ENCODE results near the gene ZFP28.

The ZFP28 gene

DNA sequence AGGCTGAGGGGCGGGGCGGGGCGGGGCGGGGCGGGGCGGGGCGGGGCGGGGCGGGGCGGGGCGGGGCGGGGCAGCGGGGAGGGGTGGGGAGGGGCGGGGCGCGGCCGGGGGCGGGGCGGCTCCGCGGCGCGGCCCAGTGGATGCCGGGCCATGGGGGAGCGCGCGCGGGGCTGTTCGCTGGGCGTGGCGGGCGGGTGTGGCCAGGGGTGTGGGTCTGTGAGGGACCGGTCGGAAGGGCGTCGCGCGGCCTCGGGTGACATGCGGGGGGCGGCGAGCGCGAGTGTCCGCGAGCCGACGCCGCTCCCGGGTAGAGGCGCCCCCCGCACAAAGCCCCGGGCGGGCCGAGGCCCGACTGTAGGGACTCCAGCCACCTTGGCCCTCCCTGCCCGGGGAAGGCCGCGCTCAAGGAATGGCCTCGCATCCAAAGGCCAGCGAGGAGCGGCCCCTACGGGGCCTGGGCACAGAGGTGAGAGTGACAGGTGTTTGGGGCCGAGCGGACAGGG is at the start of gene ZFP28:
Gene ZFP28 (plus strand): TSS at position 188 of the 503 bp plus-strand sequence. CDS start 71 bp downstream, at position 259.
- DNase-seq: peak; percentile 86

DNA sequence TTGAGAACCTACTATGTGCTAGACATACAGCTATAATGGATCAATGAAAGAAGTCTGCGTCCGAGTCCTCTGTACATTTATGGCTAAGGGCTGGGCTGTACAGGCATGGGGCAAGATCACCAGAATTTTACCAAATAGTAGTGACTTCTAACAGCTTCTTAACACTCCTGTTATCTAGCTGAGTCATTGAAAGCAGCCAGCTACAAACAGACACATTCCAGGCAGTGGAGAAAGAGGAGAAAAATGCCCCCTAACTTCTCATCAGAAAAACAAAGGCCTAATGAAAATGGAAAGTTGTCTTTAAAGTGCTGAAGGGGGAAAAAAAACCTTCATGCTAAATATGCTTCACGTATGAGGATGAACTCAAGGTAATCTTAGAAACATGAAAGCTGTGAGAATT is 47.3 kb upstream of the ZFP28 start:
- DNase-seq: no peak

DNA sequence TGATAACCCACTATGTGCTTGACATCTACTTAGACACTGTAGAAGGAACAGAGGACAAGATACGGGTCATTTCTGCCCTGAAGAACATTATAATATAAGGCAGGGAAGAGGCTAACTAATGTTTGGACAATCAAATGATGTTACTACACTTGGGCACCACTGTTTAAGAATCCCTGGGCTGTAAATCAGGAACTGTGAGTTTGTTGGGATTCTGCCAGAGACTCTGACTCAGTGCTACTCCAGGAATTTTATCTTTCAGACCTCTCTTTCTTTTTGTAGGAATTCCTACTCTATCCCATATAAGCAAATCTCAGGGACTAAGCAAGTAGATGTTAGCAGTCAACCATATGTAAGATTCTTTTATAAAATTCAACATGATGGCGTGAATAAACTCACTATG is 34.2 kb upstream of the ZFP28 start:
- no peak for DNase-seq

DNA sequence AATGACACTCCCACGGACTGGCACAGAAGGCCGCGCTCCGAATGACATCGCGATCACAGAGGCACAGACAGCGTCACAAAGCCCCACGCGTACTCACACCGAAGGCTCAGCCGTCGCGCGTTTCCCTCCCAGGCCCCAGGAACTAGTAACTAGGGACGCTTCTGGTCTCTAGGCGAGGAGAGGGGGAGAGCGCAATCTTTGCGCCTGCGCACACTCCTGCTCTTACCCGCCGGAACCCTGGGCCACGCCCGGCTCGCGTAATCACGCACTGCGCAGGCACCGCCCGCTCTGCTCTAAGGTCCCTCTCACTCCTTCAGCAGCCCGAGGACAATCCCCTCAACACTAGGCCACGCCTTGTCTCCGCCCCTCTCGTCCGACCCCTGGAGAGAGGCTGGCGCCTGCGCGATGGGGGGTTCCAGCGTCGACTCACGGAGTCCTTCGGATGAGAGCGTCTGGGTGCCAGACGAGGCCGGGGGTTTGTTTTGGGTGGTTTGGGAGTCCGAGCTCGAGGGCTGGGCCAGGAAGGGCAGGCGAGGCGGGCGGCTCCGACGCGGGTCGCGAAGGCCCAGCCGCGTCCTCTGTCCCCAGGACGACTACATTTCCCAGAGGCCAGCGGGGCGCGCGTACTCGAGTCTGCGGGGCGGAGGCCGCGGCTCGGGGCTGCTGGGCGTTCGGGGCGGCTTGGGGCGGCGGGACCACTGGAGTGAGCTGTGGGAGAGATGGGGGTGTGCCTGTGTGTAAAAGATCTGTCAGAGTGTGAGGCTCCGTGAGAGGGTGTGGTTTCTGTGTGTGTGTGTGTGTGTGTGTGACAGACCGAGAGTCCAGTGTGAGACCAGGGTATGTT is 31.1 kb upstream of the ZFP28 start, which contains the start of gene ZNF471:
Gene ZNF471 (plus strand): TSS at position 410 of the 844 bp plus-strand sequence. CDS start 3,717 bp downstream, outside the sequence.
- DNase-seq: peak; percentile 99

DNA sequence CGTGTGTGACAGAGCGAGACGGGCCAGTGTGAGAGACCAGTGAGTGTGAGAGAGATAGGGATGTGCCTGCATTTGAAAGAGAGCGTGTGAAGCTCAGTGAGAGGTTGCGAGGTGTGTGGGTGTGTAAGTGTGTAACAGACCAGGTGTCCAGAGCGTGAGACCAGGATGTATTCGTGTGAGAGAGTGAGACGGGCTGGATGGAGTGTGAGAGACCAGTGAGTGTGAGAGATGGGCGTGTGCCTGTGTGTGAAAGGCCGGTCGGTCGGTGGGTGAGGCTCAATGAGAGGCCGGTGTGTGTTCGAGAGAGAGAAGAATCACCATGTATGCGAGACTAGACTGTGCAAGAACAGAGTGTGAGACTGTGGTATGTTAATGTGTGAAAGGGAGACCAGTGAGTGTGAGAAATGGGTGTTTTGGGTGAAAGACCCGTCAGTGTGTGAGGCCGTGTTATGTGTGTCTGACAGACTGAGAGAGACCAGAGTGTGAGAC is 30.4 kb upstream of the ZFP28 start:
- DNase-seq: no peak

DNA sequence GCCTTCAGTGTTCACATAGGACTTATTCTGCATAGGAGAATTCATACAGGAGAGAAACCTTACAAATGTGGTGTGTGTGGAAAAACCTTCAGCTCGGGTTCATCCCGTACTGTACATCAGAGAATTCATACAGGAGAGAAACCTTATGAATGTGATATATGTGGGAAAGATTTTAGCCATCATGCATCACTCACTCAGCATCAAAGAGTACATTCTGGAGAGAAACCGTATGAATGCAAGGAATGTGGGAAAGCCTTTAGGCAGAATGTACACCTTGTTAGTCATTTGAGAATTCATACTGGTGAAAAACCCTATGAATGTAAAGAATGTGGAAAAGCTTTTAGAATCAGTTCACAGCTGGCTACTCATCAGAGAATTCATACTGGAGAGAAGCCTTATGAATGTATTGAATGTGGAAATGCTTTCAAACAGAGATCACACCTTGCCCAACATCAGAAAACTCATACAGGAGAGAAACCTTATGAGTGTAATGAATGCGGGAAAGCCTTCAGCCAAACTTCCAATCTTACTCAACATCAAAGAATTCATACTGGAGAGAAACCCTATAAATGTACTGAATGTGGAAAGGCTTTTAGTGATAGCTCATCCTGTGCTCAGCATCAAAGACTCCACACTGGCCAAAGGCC is 13.4 kb upstream of the ZFP28 start:
- DNase-seq: no peak

DNA sequence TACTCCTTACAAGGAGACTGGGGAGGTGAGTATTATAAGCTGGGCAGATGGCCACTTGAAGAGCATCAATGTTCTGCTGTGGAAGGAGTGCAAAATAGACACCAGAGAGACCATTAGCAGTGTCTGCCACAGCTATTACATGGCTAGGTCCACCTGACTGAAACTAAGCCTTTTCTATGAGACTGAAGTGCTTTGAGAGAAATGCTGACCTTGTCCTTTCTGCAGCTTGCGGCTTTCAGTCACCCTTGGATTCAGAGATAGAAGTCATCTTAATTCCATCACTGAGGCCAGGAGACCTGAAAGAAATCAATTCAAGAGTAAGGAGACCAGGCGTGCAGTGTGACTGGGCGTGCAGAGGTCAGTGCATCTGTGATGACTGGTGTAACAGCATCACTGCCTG is 1.3 kb upstream of the ZFP28 start:
- no peak for DNase-seq

DNA sequence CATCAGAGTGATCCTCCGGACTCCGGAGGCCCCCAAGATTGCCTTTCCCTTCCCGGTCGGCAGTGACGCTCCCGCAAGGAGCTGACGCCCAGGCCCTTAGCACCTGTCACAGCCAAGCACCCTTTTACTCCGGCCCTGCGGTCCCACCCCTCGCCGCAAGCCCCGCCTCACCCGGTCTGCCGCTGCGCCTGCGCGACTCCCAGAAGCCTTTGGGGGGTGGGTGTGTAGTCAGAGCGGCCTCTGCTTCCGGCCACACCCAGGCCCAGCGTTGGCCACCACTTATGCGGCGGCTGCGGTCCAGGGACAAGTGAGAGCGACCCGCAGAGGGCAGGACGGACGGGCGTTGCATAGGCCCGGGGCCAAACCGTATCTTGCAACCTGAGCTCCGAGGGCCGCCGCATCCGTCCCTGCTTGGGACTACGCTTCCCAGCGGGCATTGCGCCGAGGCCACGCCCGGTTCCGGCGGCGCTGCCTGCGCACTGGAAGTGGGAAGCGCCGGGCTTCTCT is 441 bp upstream of the ZFP28 start:
- peak; percentile 94 for DNase-seq

DNA sequence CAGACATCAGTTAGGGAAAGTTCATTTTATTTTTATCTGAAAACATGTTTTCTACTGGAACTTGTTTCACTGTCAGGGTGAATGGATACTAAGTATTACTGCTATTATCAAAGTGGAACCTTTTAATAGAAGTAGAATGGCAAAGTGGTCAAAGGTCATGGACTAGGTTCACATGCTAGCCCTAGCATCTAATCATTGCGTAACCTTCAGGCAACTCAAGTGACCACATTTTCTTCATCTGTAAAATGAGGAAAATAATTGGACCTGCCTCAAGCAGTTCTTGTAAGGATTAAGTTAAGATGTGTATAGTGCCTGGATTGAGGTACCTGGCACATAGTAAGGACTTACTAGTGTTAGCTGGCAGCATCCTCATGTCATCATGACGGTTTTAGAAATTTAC is 5.0 kb downstream of the ZFP28 start:
- DNase-seq: no peak

DNA sequence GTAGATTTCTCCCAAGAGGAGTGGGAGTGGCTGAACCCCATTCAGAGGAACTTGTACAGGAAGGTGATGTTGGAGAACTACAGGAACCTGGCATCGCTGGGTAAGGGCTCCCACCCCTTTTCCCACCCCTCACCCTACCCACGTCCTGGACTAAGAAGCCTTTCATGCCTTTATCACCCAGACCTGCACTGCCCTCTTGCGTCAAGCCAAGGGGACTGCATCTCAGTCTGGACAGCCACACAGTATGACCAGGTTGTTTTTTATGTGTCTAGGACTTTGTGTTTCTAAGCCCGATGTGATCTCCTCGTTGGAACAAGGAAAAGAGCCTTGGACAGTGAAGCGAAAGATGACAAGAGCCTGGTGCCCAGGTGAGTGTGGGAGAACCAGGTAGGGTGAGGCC is 8.8 kb downstream of the ZFP28 start:
- DNase-seq: no peak

DNA sequence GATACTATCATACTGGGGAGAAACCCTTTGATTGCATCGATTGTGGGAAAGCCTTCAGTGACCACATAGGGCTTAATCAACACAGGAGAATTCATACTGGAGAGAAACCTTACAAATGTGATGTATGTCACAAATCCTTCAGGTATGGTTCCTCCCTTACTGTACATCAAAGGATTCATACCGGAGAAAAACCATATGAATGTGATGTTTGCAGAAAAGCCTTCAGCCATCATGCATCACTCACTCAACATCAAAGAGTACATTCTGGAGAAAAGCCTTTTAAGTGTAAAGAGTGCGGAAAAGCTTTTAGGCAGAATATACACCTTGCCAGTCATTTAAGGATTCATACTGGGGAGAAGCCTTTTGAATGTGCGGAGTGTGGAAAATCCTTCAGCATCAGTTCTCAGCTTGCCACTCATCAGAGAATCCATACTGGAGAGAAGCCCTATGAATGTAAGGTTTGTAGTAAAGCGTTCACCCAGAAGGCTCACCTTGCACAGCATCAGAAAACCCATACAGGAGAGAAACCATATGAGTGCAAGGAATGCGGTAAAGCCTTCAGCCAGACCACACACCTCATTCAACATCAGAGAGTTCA is 15.6 kb downstream of the ZFP28 start:
- no peak for DNase-seq

DNA sequence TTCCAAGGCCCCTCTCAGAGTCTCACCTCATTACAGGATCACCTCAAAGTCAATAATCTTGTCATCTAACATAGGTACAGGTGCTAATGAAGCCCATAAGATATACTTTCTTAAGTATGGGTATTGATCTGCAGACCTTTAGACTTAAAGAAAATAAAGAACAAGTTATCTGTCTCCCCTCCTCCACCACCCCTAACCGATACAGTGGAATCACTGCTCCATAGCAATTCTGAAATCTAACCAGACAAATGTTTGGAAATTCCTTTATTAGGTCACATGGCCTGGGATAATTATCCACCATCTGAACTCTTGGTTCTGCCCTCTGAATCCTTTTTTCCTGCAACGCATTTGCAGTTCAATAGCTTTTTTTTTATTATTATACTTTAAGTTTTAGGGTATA is 24.0 kb downstream of the ZFP28 start:
- DNase-seq: no peak

DNA sequence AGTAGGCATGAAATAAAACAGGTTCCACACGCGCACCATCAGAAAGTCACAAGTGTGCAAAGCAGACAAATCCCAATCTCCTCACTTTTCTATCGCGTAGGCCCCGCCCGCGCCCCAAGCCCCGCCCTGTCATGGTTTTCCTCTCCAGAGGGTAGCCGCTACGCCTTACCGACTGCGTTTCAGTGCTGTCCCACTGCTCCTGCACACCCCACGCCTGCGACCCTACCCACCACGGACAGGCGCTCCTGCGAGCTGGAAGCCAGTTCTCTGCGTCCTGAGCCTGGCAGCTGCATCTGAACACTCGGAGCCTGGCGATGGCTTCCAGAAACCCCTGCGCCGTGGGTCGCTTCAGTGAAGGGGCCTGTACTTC is 28.1 kb downstream of the ZFP28 start:
- no peak for DNase-seq

DNA sequence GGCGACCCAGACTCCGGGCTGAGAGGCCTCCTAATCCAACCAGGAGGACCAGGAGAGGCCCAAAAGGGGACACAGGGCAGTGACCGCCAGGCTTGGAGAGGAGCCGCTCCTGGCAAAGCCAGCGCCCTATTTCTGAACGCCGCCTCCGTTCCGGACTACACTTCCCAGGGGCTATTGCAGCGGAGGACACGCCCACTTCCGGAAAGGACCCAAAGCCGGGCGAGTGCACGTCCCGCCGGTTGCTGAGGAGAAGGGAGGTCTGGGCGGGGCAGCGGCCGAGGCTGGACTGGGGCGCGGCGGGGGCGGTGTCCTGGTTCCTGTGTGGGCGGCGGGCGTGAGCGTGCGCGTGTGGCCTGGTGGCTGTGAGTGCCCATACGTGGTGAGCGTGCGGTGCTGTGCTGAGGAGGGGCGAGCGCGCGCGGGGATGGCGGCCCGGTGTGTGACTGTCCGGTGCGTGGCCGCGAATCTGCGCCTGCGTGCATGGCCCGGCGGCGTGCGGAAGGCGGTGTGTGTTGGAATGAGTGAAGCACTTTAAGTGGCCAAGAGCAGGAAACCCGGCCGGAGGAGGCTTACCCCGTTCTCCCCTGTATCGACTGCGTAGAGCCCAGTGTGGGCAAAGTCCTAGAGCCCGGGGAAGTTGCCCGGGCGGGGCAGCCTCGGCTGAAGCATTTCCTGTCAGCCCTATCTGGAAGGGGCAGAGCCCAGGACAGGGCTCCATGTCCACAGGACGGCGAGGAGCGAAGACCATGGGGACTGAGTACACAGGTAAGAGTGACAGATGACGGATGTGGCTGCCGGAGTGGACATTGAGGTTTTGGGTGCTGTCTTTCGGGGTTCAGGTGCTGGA is 28.7 kb downstream of the ZFP28 start, which contains the start of gene ZNF470:
Gene ZNF470 (plus strand): TSS at position 195 of the 847 bp plus-strand sequence. CDS start 2,844 bp downstream, outside the sequence.
- DNase-seq: peak; percentile 96

DNA sequence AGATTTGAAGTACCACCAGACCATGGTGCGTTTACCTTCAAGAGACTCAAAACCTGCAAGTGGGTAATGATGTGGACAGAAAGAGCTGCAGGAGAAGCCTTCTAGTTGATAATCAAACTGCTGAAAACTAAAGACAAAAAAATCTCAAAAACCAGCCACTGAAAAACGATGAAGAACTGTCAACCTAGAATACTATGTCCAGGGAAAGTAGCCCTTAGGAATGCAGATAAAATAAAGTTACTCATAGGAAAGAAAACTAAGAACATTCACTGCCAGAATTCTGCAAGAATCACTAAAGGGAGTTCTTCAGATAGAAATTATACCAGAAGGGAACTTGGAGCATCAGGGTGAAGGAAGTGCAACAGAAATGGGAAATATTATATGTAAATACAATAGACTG is 33.8 kb downstream of the ZFP28 start:
- no peak for DNase-seq

DNA sequence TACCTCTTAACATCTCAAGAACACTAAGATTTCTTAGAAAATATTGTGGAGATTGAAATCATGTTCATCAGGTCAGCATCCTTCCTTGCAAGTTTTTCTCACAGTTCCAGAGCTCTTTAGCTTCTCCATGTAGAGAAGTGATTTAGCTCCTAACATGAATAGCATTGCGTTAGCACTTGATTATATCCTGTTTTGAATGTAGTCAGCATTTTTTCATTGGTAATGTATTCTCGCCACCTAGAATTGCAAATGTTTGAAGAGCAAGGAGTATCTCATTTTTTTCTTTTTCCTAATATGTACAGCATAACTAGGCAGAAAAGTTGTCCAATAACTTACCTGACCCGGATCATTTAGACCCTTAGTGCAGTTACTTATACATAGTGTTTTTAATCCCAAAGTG is 35.2 kb downstream of the ZFP28 start:
- no peak for DNase-seq

DNA sequence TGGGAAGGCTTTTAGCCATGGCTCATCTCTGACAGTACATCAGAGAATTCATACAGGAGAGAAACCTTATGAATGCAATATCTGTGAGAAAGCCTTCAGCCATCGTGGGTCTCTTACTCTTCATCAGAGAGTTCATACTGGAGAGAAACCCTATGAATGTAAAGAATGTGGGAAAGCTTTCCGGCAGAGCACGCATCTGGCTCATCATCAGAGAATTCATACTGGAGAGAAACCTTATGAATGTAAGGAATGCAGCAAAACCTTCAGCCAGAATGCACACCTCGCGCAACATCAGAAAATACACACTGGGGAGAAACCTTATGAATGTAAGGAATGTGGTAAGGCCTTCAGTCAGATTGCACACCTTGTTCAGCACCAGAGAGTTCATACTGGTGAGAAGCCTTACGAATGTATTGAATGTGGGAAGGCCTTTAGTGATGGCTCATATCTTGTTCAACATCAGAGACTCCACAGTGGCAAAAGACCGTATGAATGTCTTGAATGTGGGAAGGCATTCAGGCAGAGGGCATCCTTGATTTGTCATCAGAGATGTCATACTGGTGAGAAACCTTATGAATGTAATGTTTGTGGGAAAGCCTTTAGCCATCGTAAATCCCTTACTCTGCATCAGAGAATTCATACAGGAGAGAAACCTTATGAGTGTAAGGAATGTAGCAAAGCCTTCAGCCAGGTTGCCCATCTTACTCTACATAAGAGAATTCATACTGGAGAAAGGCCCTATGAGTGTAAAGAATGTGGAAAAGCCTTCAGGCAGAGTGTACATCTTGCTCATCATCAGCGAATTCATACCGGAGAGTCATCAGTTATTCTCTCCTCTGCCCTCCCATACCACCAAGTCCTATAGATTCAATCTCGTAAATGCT is 39.2 kb downstream of the ZFP28 start:
- no peak for DNase-seq

DNA sequence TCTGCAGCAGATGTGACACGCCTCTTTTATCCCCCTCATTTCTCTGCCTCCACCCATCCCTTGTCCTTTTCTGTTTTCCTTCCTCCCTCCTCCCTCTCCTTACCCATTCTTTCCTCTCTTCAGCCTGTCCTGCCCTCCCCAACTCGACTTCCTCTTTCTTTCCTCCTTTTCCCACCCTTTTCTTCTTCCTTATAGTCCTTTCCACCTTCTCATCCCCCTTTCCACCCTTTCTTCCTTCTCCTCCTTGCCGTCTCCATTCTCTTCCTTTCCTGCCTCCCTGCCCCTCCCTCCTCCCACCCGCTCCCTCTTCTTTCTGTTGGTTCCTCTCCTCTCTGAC is 55.7 kb downstream of the ZFP28 start:
- no peak for DNase-seq

DNA sequence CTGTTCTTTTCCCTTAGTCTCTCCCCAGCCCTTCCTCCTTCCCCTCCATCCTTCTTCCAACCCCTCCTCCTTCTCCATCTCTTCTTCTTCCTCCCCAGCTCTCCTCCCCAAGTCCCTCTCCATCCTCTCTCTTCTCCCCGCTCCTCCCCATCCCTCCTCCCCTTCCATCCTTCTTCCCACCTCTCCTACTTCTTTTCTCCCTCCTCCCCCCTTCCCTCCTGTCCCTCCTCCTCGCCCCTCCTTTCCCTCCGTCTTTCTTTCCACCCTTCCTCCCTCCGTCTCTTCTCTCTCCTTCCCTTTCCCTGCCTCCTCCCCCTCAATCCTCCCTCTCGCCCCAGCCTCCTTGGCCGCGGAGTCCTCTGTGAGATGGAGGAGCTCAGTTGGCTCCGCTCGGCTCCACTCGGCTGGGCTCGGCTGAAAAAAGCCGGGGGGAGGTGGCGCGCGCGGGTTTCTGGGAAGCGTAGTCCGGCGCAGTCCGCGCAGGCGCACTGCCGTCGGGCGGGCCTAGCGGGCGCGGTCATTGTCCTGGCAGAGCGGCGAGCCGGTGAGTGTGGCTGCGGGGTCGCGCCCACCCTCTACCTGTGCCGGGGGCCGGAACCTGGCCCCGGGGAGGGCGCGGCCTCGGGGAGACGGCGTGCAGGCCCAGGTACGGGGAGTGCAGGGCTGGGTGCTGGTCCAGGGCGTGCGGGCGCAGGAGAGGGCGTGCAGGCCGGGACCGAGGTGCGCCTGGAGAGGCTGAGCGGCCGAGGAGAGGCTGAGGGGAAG is 56.2 kb downstream of the ZFP28 start, which contains the start of gene ZNF71:
Gene ZNF71 (plus strand): TSS at position 520 of the 765 bp plus-strand sequence. CDS start 6,257 bp downstream, outside the sequence.
- peak; percentile 94 for DNase-seq

DNA sequence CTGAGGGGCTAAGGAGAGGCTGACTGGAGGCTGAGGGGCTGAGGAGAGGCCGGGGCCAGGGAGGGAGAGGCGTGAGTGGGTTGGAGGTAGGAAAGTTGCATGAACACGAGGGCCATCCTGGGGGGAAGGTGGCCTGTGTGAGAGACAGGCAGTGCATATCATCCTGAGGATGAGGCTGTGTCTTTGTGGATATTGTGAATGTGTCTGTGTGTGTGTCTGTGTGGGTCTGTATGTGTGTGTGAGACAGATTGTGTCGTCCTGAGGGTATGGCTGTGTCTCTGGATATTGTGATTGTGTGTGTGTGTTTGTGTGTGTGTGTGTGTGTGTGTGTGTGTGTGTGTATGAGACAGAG is 56.8 kb downstream of the ZFP28 start:
- DNase-seq: no peak

Measured in right forelimb (tissue), 1 donor.